Endothelial cell of umbilical vein (primary cell): Measurements from ENCODE around the gene CDC34. TPM values are rescaled to one million over a fixed set of nuclear protein-coding genes. Genes with fewer than 3 reads are reported as not detected.

ENCODE experiments used
- BruUV-seq: library from RNA; stranded (reverse); fragments of 400-500 nt; replicated peaks from 2 replicates; lab custom pipeline; 2021; lab: Mats Ljungman, UMichigan
- CTCF ChIA-PET: fragments of 300-600, 350-600 bp; sonication (Branson Sonifier 250); formaldehyde crosslinking; loops from one replicate; lab custom pipeline; 2021; ENCODE audit warnings: antibody characterized with exemption, inconsistent platforms; lab: Charles Lee
- POLR2A ChIA-PET: fragments of 300-600, 350-600 bp; sonication (Branson Sonifier 250); formaldehyde crosslinking; loops from one replicate; lab custom pipeline; 2021; ENCODE audit warnings: antibody characterized with exemption, inconsistent platforms; lab: Charles Lee
- DNase-seq: peaks from one replicate; pipeline ENCODE4 v3.0.0-alpha.2; 2011; ENCODE audit warnings: low read depth, low spot score
- FAIRE-seq: peaks from 2 replicates; lab custom pipeline; 2011; peaks lifted over from hg19 to GRCh38; lab: Jason Lieb, UNC
- H2AFZ ChIP-seq: 2 replicates; pipeline ENCODE4 v1.6.0; 2012; ENCODE audit warnings: low read depth, low read length, control low read depth, inconsistent platforms
- H3K27ac ChIP-seq: 2 replicates; pipeline ENCODE4 v1.5.1; 2011; ENCODE audit warnings: low read depth, mild to moderate bottlenecking, control low read depth, low read length, moderate library complexity; ENCODE audit not compliant: insufficient read depth
- H3K27me3 ChIP-seq, 2 experiments: 2 replicates each; pipeline versions ENCODE4 v1.6.0 to v1.6.1; 2011; ENCODE audit warnings: low read length in 2 of 2, mixed read lengths in 1 of 2; ENCODE audit not compliant: control insufficient read depth in 2 of 2, insufficient read depth in 2 of 2
- H3K36me3 ChIP-seq, 2 experiments: 2 replicates in 1 of 2; 3 replicates in 1 of 2; pipeline ENCODE4 v1.5.1; 2011; ENCODE audit warnings: low read length in 2 of 2, mild to moderate bottlenecking in 1 of 2, moderate library complexity in 1 of 2; ENCODE audit not compliant: control insufficient read depth in 2 of 2, insufficient read depth in 2 of 2; ENCODE audit errors: extremely low read depth in 1 of 2
- H3K4me1 ChIP-seq: 3 replicates; pipeline ENCODE4 v1.5.1; 2011; ENCODE audit warnings: mild to moderate bottlenecking, low read length; ENCODE audit not compliant: control insufficient read depth, insufficient read depth; ENCODE audit errors: extremely low read depth
- H3K4me2 ChIP-seq: 2 replicates; pipeline ENCODE4 v1.6.1; 2011; ENCODE audit warnings: low read length, control low read depth, mixed read lengths; ENCODE audit not compliant: insufficient read depth
- H3K4me3 ChIP-seq, 3 experiments: fragments of 200-600 bp in 1 of 3; sonication (generic), shearing (Covaris generic) in 1 of 3; replicated peaks in 1 of 3; 2 replicates each; pipeline ENCODE4 v1.5.1; 2011 to 2016; ENCODE audit warnings: control low read depth in 3 of 3, low read length in 3 of 3, mild to moderate bottlenecking in 2 of 3, inconsistent platforms in 1 of 3, low read depth in 1 of 3, moderate library complexity in 1 of 3; ENCODE audit not compliant: insufficient read depth in 1 of 3
- H3K79me2 ChIP-seq: 2 replicates; pipeline ENCODE4 v1.6.0; 2012; ENCODE audit warnings: low read length, inconsistent platforms; ENCODE audit not compliant: control insufficient read depth, insufficient read depth
- H3K9ac ChIP-seq: replicated peaks from 2 replicates; pipeline ENCODE3; 2011; ENCODE audit warnings: low read length, control low read depth; ENCODE audit not compliant: insufficient read depth; ENCODE audit errors: extremely low read depth
- H3K9me1 ChIP-seq: replicated peaks from 3 replicates; pipeline ENCODE4 v1.6.0; 2011; ENCODE audit warnings: mild to moderate bottlenecking, low read length; ENCODE audit not compliant: control insufficient read depth, insufficient read depth; ENCODE audit errors: extremely low read depth
- H3K9me3 ChIP-seq: replicated peaks from 2 replicates; pipeline ENCODE4 v1.5.1; 2012; ENCODE audit warnings: low read length, inconsistent platforms; ENCODE audit not compliant: control insufficient read depth, insufficient read depth
- H4K20me1 ChIP-seq: replicated peaks from 2 replicates; pipeline ENCODE3; 2011; ENCODE audit warnings: mild to moderate bottlenecking, low read length; ENCODE audit not compliant: control insufficient read depth, insufficient read depth; ENCODE audit errors: extremely low read depth
- CTCF ChIP-seq, 2 donors: IDR thresholded peaks; 1 replicate in 1 of 2; 2 replicates in 1 of 2; pipeline ENCODE4 v1.5.1; 2011; ENCODE audit warnings: low read length in 2 of 2, mild to moderate bottlenecking in 2 of 2, moderate library complexity in 2 of 2, control low read depth in 1 of 2, inconsistent platforms in 1 of 2, low read depth in 1 of 2; ENCODE audit not compliant: insufficient read depth in 1 of 2; ENCODE audit errors: extremely low read depth in 1 of 2
- EZH2 ChIP-seq: IDR thresholded peaks from 2 replicates; pipeline ENCODE4 v1.6.1; 2012; ENCODE audit warnings: borderline replicate concordance, low read depth, mild to moderate bottlenecking, moderate library complexity, low read length, inconsistent platforms; ENCODE audit not compliant: severe bottlenecking
- FOS ChIP-seq: IDR thresholded peaks from 2 replicates; pipeline ENCODE4 v1.6.1; 2011; ENCODE audit warnings: mild to moderate bottlenecking, low read length, moderate library complexity, borderline replicate concordance; ENCODE audit not compliant: insufficient read depth
- GATA2 ChIP-seq: IDR thresholded peaks from 2 replicates; pipeline ENCODE4 v1.7.0; 2011; ENCODE audit warnings: low read depth, mild to moderate bottlenecking, moderate library complexity, mixed read lengths, low read length; ENCODE audit not compliant: insufficient read length, insufficient read depth
- JUN ChIP-seq: IDR thresholded peaks from 2 replicates; pipeline ENCODE4 v1.6.1; 2011; ENCODE audit warnings: borderline replicate concordance, low read depth; ENCODE audit not compliant: insufficient read length, insufficient read depth
- MAX ChIP-seq: IDR thresholded peaks from 2 replicates; pipeline ENCODE4 v1.6.1; 2011; ENCODE audit not compliant: insufficient read depth, insufficient read length
- MYC ChIP-seq: IDR thresholded peaks from one replicate; pipeline ENCODE4 v1.6.1; 2011; ENCODE audit warnings: mild to moderate bottlenecking, low read depth, low read length
- POLR2A ChIP-seq: IDR thresholded peaks from 2 replicates; pipeline ENCODE4 v1.6.1; 2012; ENCODE audit warnings: low read depth, mild to moderate bottlenecking, control low read depth, low read length
- POLR2AphosphoS5 ChIP-seq: IDR thresholded peaks from 2 replicates; pipeline ENCODE4 v1.6.1; 2012; ENCODE audit warnings: low read depth, mild to moderate bottlenecking, control low read depth, low read length, moderate library complexity; ENCODE audit not compliant: insufficient read depth
- dilution Hi-C: fragments of 300-500 bp; cut with MboI; formaldehyde crosslinking; loops from one replicate; pipeline ENCODE4 v1.15.0; 2019; ENCODE audit warnings: low sequenced_read_pairs; ENCODE audit not compliant: extremely low pct_ligation_motif_present
- intact Hi-C: fragments of 100-400 bp; cut with micrococcal nuclease; formaldehyde crosslinking; loops from one replicate; pipeline ENCODE4 v1.10.0; 2022
- polyA plus RNA-seq, 4 experiments: library from polyadenylated mRNA; depleted of rRNA in 3 of 4; stranded (reverse) in 3 of 4; unstranded in 1 of 4; fragments of >200 nt; gene quantifications; 2 replicates each; pipeline versions ENCODE4 v1.2.1 to v1.2.3, GENCODE V29; 2011 to 2012; ENCODE audit warnings: missing spikeins in 1 of 4
- total RNA-seq: library from RNA; stranded (reverse); gene quantifications from 2 replicates; pipeline ENCODE4 v1.2.3, GENCODE V29; 2021

CDC34 gene
- total and polyA plus RNA-seq, 2 donors (not counting 3 experiments of a cell fraction or from before 2014, with no cell fraction given), result 90.4 to 92.9 TPM

GRCh38 chr19:482186-483041 lies 49.1 kb upstream of the CDC34 start:
- intact Hi-C loops, result loop anchor here (10.0 kb wide), 1 partner anchor 98 kb away; no protein-coding TSS in a partner anchor
- Histone ChIP-seq H3K9me1 (no peaks in the 10 kb centered on the region), H3K4me1 (no peaks in the 10 kb centered on the region), H4K20me1 (no peaks in the 10 kb centered on the region), H3K79me2 (no peaks in the 10 kb centered on the region), H3K27ac (no peak overlapping the region), H2AFZ (no peak overlapping the region), H3K4me2 (no peak overlapping the region), H3K36me3 (no peaks in the 10 kb centered on the region), H3K9me3 (peaks cover 6% of the 10 kb centered on the region), H3K9ac (no peak overlapping the region), H3K4me3 (no peak overlapping the region), H3K27me3 (no peaks in the 10 kb centered on the region)
- ChIA-PET CTCF (interaction anchor here (1.5 to 2.0 kb wide), 2 partner anchors 13 to 24 kb away, joined by 7 read pairs; partner anchors contain the start of gene MADCAM1), POLR2A (no interaction called here)
- dilution Hi-C loops, result no loop called here
- DNase-seq (no peak), FAIRE-seq (peak; percentile 76)
- no peak for TF ChIP-seq POLR2AphosphoS5
- TF ChIP-seq GATA2, result no peak
- no peak for TF ChIP-seq JUN
- TF ChIP-seq POLR2A, result no peak
- no peak for TF ChIP-seq FOS
- TF ChIP-seq EZH2, result no peak
- no peak for TF ChIP-seq MYC
- TF ChIP-seq MAX, result no peak
- no peak for TF ChIP-seq CTCF (IDR thresholded peaks at IDR 0.05; ENCODE audit: extremely low read depth in 1 of 2, insufficient read depth in 1 of 2, low read depth in 1 of 2, low read length in 2 of 2)
- no TSS peak for BruUV-seq
